CD4-positive, alpha-beta T cell treated with Interleukin-15 for 1 hour (primary cell): ENCODE measurements around the gene FLT3.
A peak's percentile ranks its signal among the peaks of the same experiment; 100 is the strongest.

ENCODE experiments used
- DNase-seq: peaks from one replicate; pipeline ENCODE4 v3.0.0-alpha.2; 2020

The FLT3 gene

GRCh38 chr13:28000567-28000966 is 99.8 kb downstream of the FLT3 start:
- DNase-seq: no peak

- DNase-seq: peak; percentile 24
Observed at GRCh38 chr13:27997904-27998522, 102.4 kb downstream of the FLT3 start.

- no peak for DNase-seq
Observed at GRCh38 chr13:27991881-27992280, 108.5 kb downstream of the FLT3 start.

- DNase-seq: no peak
Observed at GRCh38 chr13:27988520-27988919, 111.9 kb downstream of the FLT3 start, which contains the start of gene URAD. Gene URAD, minus strand, starts transcription at chr13:27988693. Its CDS starts 56 bp downstream, at chr13:27988637.

GRCh38 chr13:27985600-27985999 is 114.8 kb downstream of the FLT3 start:
- DNase-seq: no peak

GRCh38 chr13:27982361-27982760 is 118.0 kb downstream of the FLT3 start:
- no peak for DNase-seq

GRCh38 chr13:27981006-27981708 is 119.2 kb downstream of the FLT3 start:
- no peak for DNase-seq

- no peak for DNase-seq
Observed at GRCh38 chr13:27980280-27980998, 119.9 kb downstream of the FLT3 start.

- DNase-seq: no peak
Observed at GRCh38 chr13:27979765-27980279, 120.6 kb downstream of the FLT3 start.

- no peak for DNase-seq
Observed at GRCh38 chr13:27979001-27979643, 121.3 kb downstream of the FLT3 start.

GRCh38 chr13:27978301-27978968 is 121.9 kb downstream of the FLT3 start:
- no peak for DNase-seq

GRCh38 chr13:27977476-27978300 is 122.7 kb downstream of the FLT3 start:
- no peak for DNase-seq

GRCh38 chr13:27976362-27977091 is 123.8 kb downstream of the FLT3 start:
- DNase-seq: no peak

- DNase-seq: no peak
Observed at GRCh38 chr13:27975564-27976361, 124.6 kb downstream of the FLT3 start.

GRCh38 chr13:27973961-27974662 is 126.3 kb downstream of the FLT3 start:
- DNase-seq: no peak

GRCh38 chr13:27973291-27973690 is 127.1 kb downstream of the FLT3 start:
- no peak for DNase-seq

- no peak for DNase-seq
Observed at GRCh38 chr13:27972478-27972820, 127.9 kb downstream of the FLT3 start.

GRCh38 chr13:27971776-27972477 is 128.4 kb downstream of the FLT3 start:
- DNase-seq: no peak

GRCh38 chr13:27971236-27971645 is 129.1 kb downstream of the FLT3 start:
- DNase-seq: no peak
